ENCODE results near the gene CDC42BPA.
"Not testable (repeated sequence)": the region's sequence is repeated elsewhere in the genome, so short reads cannot be mapped to it uniquely, and the experiment has no call there.

Gene CDC42BPA

GRCh38 chr1:227357927-227358302 is 39.6 kb upstream of the CDC42BPA start:
- H3K4me3 ChIP-seq (ENCODE audit: low read depth, low read length): no peak overlapping the region

GRCh38 chr1:227357171-227357926 is 39.1 kb upstream of the CDC42BPA start:
- H3K4me3 ChIP-seq (ENCODE audit: low read depth, low read length): no peak overlapping the region
- TF ChIP-seq, protein P1, sequence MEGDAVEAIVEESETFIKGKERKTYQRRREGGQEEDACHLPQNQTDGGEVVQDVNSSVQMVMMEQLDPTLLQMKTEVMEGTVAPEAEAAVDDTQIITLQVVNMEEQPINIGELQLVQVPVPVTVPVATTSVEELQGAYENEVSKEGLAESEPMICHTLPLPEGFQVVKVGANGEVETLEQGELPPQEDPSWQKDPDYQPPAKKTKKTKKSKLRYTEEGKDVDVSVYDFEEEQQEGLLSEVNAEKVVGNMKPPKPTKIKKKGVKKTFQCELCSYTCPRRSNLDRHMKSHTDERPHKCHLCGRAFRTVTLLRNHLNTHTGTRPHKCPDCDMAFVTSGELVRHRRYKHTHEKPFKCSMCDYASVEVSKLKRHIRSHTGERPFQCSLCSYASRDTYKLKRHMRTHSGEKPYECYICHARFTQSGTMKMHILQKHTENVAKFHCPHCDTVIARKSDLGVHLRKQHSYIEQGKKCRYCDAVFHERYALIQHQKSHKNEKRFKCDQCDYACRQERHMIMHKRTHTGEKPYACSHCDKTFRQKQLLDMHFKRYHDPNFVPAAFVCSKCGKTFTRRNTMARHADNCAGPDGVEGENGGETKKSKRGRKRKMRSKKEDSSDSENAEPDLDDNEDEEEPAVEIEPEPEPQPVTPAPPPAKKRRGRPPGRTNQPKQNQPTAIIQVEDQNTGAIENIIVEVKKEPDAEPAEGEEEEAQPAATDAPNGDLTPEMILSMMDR (IDR thresholded peaks at IDR 0.05; ENCODE audit: borderline replicate concordance, insufficient read depth, low read depth, low read length): no peak

More at GRCh38 chr1:227357927-227358302, 39.6 kb upstream of the CDC42BPA start:
- TF ChIP-seq, protein P1 (IDR thresholded peaks at IDR 0.05; ENCODE audit: borderline replicate concordance, insufficient read depth, low read depth, low read length): no peak

DNA sequence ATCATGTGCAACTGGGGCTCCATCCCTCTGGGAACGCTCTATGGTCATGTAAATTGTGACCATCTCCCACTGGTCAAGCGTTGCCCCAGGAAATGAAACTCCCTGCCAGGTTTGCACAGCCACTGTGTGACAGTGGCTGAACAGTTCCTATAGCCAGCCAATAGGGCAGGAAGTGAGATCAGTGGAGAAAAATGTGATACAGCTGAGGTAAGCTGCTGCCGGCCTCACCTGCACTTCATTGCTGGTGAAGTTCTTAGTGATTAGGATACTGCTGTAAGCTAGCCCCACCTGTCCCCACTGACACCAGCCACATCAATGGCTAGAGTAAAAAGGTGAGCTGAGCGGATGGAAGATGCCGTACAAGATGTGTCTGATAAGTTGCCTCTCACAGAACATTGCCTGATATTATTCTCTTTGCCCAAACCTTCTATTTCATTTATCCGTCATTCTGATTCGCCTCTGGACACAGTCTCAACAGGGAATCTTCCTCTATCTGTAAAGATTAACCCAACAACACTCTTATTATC is 38.4 kb upstream of the CDC42BPA start:
- H3K4me3 ChIP-seq (ENCODE audit: low read depth, low read length): no peak overlapping the region
- TF ChIP-seq, protein P1 (IDR thresholded peaks at IDR 0.05; ENCODE audit: borderline replicate concordance, insufficient read depth, low read depth, low read length): no peak

- no peak overlapping the region for H3K4me3 ChIP-seq (ENCODE audit: low read depth, low read length)
- TF ChIP-seq, protein P1 (IDR thresholded peaks at IDR 0.05; ENCODE audit: borderline replicate concordance, insufficient read depth, low read depth, low read length): no peak
These were observed 37.4 kb upstream of the CDC42BPA start for GRCh38 chr1:227355542-227356245.

- H3K4me3 ChIP-seq (ENCODE audit: low read depth, low read length): no peak overlapping the region
- TF ChIP-seq, protein P1 (IDR thresholded peaks at IDR 0.05; ENCODE audit: borderline replicate concordance, insufficient read depth, low read depth, low read length): no peak
These were observed 34.9 kb upstream of the CDC42BPA start for GRCh38 chr1:227353186-227353585.

GRCh38 chr1:227352164-227352563 is 33.9 kb upstream of the CDC42BPA start:
- not testable (repeated sequence) for H3K4me3 ChIP-seq (ENCODE audit: low read depth, low read length)

GRCh38 chr1:227351443-227351842 is 33.2 kb upstream of the CDC42BPA start:
- TF ChIP-seq, protein P1 (IDR thresholded peaks at IDR 0.05; ENCODE audit: borderline replicate concordance, insufficient read depth, low read depth, low read length): no peak
- no peak overlapping the region for H3K4me3 ChIP-seq (ENCODE audit: low read depth, low read length)

All from GM12875 (cell line).